Endothelial cell of umbilical vein (primary cell): ENCODE data around the gene HCFC1.

Source experiments
- CTCF ChIP-seq, 2 donors: IDR thresholded peaks; 1 replicate in 1 of 2; 2 replicates in 1 of 2; pipeline ENCODE4 v1.5.1; 2011; ENCODE audit warnings: low read length in 2 of 2, mild to moderate bottlenecking in 2 of 2, moderate library complexity in 2 of 2, control low read depth in 1 of 2, inconsistent platforms in 1 of 2, low read depth in 1 of 2; ENCODE audit not compliant: insufficient read depth in 1 of 2; ENCODE audit errors: extremely low read depth in 1 of 2
- EZH2 ChIP-seq: IDR thresholded peaks from 2 replicates; pipeline ENCODE4 v1.6.1; 2012; ENCODE audit warnings: borderline replicate concordance, low read depth, mild to moderate bottlenecking, moderate library complexity, low read length, inconsistent platforms; ENCODE audit not compliant: severe bottlenecking
- MAX ChIP-seq: IDR thresholded peaks from 2 replicates; pipeline ENCODE4 v1.6.1; 2011; ENCODE audit not compliant: insufficient read depth, insufficient read length
- MYC ChIP-seq: IDR thresholded peaks from one replicate; pipeline ENCODE4 v1.6.1; 2011; ENCODE audit warnings: mild to moderate bottlenecking, low read depth, low read length
- POLR2A ChIP-seq: IDR thresholded peaks from 2 replicates; pipeline ENCODE4 v1.6.1; 2012; ENCODE audit warnings: low read depth, mild to moderate bottlenecking, control low read depth, low read length
- POLR2AphosphoS5 ChIP-seq: IDR thresholded peaks from 2 replicates; pipeline ENCODE4 v1.6.1; 2012; ENCODE audit warnings: low read depth, mild to moderate bottlenecking, control low read depth, low read length, moderate library complexity; ENCODE audit not compliant: insufficient read depth

- TF ChIP-seq CTCF (IDR thresholded peaks at IDR 0.05; ENCODE audit: extremely low read depth in 1 of 2, insufficient read depth in 1 of 2, low read depth in 1 of 2, low read length in 2 of 2) (no peak), MAX (no peak), EZH2 (no peak), MYC (no peak), POLR2AphosphoS5 (no peak), POLR2A (no peak)
Measured at GRCh38 chrX:153901753-153902140, 69.9 kb downstream of the HCFC1 start.
